H9 (cell line): ENCODE data around the gene TXLNG. TPM values are rescaled to one million over a fixed set of nuclear protein-coding genes. Genes with fewer than 3 reads are reported as not detected.
"Not testable (repeated sequence)": the region's sequence is repeated elsewhere in the genome, so short reads cannot be mapped to it uniquely, and the experiment has no call there.

Experiments
- DNase-seq: peaks from one replicate; pipeline ENCODE4 v3.0.0-alpha.2; 2017
- H2AFZ ChIP-seq: one replicate; pipeline ENCODE4 v1.6.1; 2013; ENCODE audit warnings: mild to moderate bottlenecking, low read length, control low read depth, moderate library complexity
- H2AK5ac ChIP-seq: 2 replicates; pipeline ENCODE4 v1.6.1; 2013; ENCODE audit warnings: low read length, control low read depth, mixed read lengths; ENCODE audit not compliant: insufficient read length
- H2BK120ac ChIP-seq: one replicate; pipeline ENCODE4 v1.6.1; 2013; ENCODE audit warnings: low read depth, mild to moderate bottlenecking, low read length, control low read depth, inconsistent platforms; ENCODE audit not compliant: poor library complexity, severe bottlenecking
- H2BK12ac ChIP-seq: 2 replicates; pipeline ENCODE4 v1.6.1; 2013; ENCODE audit warnings: low read length, control low read depth, mixed read lengths, low read depth; ENCODE audit not compliant: insufficient read length
- H2BK15ac ChIP-seq: 2 replicates; pipeline ENCODE4 v1.6.1; 2013; ENCODE audit warnings: low read depth, low read length, control low read depth
- H2BK20ac ChIP-seq: one replicate; pipeline ENCODE4 v1.6.1; 2013; ENCODE audit warnings: low read depth, mild to moderate bottlenecking, low read length, control low read depth, inconsistent platforms; ENCODE audit not compliant: poor library complexity, severe bottlenecking
- H2BK5ac ChIP-seq: 2 replicates; pipeline ENCODE4 v1.6.1; 2013; ENCODE audit warnings: low read length, control low read depth, mixed read lengths; ENCODE audit not compliant: insufficient read length
- H3K14ac ChIP-seq: 2 replicates; pipeline ENCODE4 v1.6.1; 2013; ENCODE audit warnings: low read length, control low read depth; ENCODE audit not compliant: insufficient read depth
- H3K18ac ChIP-seq: 2 replicates; pipeline ENCODE4 v1.6.1; 2013; ENCODE audit warnings: low read depth, mild to moderate bottlenecking, mixed read lengths, low read length, control low read depth; ENCODE audit not compliant: insufficient read length
- H3K23ac ChIP-seq: 2 replicates; pipeline ENCODE4 v1.6.1; 2013; ENCODE audit warnings: low read length, control low read depth, mixed read lengths, low read depth; ENCODE audit not compliant: insufficient read length
- H3K23me2 ChIP-seq: 2 replicates; pipeline ENCODE4 v1.6.1; 2013; ENCODE audit warnings: low read depth, mild to moderate bottlenecking, mixed read lengths, low read length, control low read depth; ENCODE audit not compliant: insufficient read length, poor library complexity, severe bottlenecking
- H3K27ac ChIP-seq: 2 replicates; pipeline ENCODE4 v1.5.1; 2013; ENCODE audit warnings: low read length, control low read depth, mixed read lengths, low read depth; ENCODE audit not compliant: insufficient read length
- H3K27me3 ChIP-seq: 2 replicates; pipeline ENCODE4 v1.6.1; 2013; ENCODE audit warnings: low read length, control low read depth, inconsistent platforms; ENCODE audit not compliant: insufficient read depth
- H3K4ac ChIP-seq: 2 replicates; pipeline ENCODE4 v1.6.1; 2013; ENCODE audit warnings: low read depth, mild to moderate bottlenecking, control low read depth, inconsistent platforms, low read length, moderate library complexity
- H3K4me1 ChIP-seq: 2 replicates; pipeline ENCODE4 v1.6.1; 2013; ENCODE audit warnings: low read length, control low read depth, inconsistent platforms; ENCODE audit not compliant: insufficient read depth
- H3K4me2 ChIP-seq: 2 replicates; pipeline ENCODE4 v1.6.1; 2013; ENCODE audit warnings: low read length, control low read depth, mixed read lengths; ENCODE audit not compliant: insufficient read length, insufficient read depth
- H3K56ac ChIP-seq: 2 replicates; pipeline ENCODE4 v1.6.1; 2013; ENCODE audit warnings: low read depth, mild to moderate bottlenecking, mixed read lengths, low read length, control low read depth; ENCODE audit not compliant: insufficient read length
- H3K79me1 ChIP-seq: 2 replicates; pipeline ENCODE4 v1.6.1; 2013; ENCODE audit warnings: low read depth, mild to moderate bottlenecking, moderate library complexity, low read length, control low read depth, inconsistent platforms; ENCODE audit not compliant: insufficient read depth, poor library complexity, severe bottlenecking
- H3K79me2 ChIP-seq: 2 replicates; pipeline ENCODE4 v1.6.1; 2013; ENCODE audit warnings: low read length, control low read depth, inconsistent platforms; ENCODE audit not compliant: insufficient read depth
- H3K9ac ChIP-seq: 2 replicates; pipeline ENCODE4 v1.6.1; 2013; ENCODE audit warnings: low read length, control low read depth, mixed read lengths; ENCODE audit not compliant: insufficient read length; ENCODE audit errors: extremely low read depth
- H3K9me3 ChIP-seq: one replicate; pipeline ENCODE4 v1.6.1; 2013; ENCODE audit warnings: low read depth, low read length, inconsistent platforms; ENCODE audit not compliant: control insufficient read depth
- H3T11ph ChIP-seq: one replicate; pipeline ENCODE4 v1.6.1; 2013; ENCODE audit warnings: mild to moderate bottlenecking, low read length, control low read depth, inconsistent platforms
- H4K20me1 ChIP-seq: one replicate; pipeline ENCODE4 v1.6.1; 2013; ENCODE audit not compliant: control insufficient read depth, insufficient read length, insufficient read depth
- H4K5ac ChIP-seq: 2 replicates; pipeline ENCODE4 v1.6.1; 2013; ENCODE audit warnings: low read depth, mild to moderate bottlenecking, mixed read lengths, low read length, control low read depth; ENCODE audit not compliant: insufficient read length
- H4K8ac ChIP-seq: replicated peaks from 2 replicates; pipeline ENCODE4 v1.6.1; 2013; ENCODE audit warnings: low read length, control low read depth, mixed read lengths, low read depth; ENCODE audit not compliant: insufficient read length
- H4K91ac ChIP-seq: 2 replicates; pipeline ENCODE4 v1.6.1; 2013; ENCODE audit warnings: low read depth, mild to moderate bottlenecking, moderate library complexity, mixed read lengths, low read length, control low read depth; ENCODE audit not compliant: insufficient read length
- H3K27ac Mint-ChIP-seq, 3 experiments: 2 replicates in 2 of 3; 3 replicates in 1 of 3; pipeline ENCODE4 v1.8.0; 2020 to 2021; ENCODE audit warnings: mixed read lengths in 3 of 3, mild to moderate bottlenecking in 1 of 3, moderate library complexity in 1 of 3
- H3K27me3 Mint-ChIP-seq: 2 replicates; pipeline ENCODE4 v1.8.0; 2021; ENCODE audit warnings: low read depth, mild to moderate bottlenecking, moderate library complexity, mixed read lengths
- H3K36me3 Mint-ChIP-seq, 3 experiments: 2 replicates in 2 of 3; 3 replicates in 1 of 3; pipeline ENCODE4 v1.8.0; 2020 to 2021; ENCODE audit warnings: low read depth in 3 of 3, mixed read lengths in 3 of 3; ENCODE audit not compliant: insufficient read depth in 1 of 3
- H3K4me1 Mint-ChIP-seq, 2 experiments: 2 replicates each; pipeline ENCODE4 v1.8.0; 2020; ENCODE audit warnings: mixed read lengths in 2 of 2
- H3K4me3 Mint-ChIP-seq, 2 experiments: 2 replicates in 1 of 2; 3 replicates in 1 of 2; pipeline ENCODE4 v1.8.0; 2020 to 2021; ENCODE audit warnings: mild to moderate bottlenecking in 2 of 2, mixed read lengths in 2 of 2, moderate library complexity in 1 of 2
- H3K9me3 Mint-ChIP-seq, 2 experiments: 2 replicates in 1 of 2; 3 replicates in 1 of 2; pipeline ENCODE4 v1.8.0; 2020; ENCODE audit warnings: mild to moderate bottlenecking in 2 of 2, mixed read lengths in 2 of 2, moderate library complexity in 1 of 2
- WGBS: extraction: QIAGEN DNeasy Blood & Tissue Kit; methylation state at CpG from one replicate; pipeline ENCODE4 v1.1.7; 2013; ENCODE audit warnings: missing lambda C conversion rate, low lambda C conversion rate, mixed read lengths; ENCODE audit not compliant: insufficient read length; ENCODE audit errors: extremely low coverage; 5-methylcytosine and 5-hydroxymethylcytosine counted together
- total RNA-seq: library from RNA; stranded (reverse); gene quantifications from 2 replicates; pipeline ENCODE4 v1.2.1, GENCODE V29; 2021
- TF ChIP-seq, protein P1 (sequence below): fragments of 200-600 bp; sonication (generic); conservative IDR thresholded peaks from 3 replicates; pipeline ENCODE4 v1.8.0; 2021; ENCODE audit warnings: antibody characterized with exemption, mild to moderate bottlenecking

TXLNG gene
- total RNA-seq, 1 experiment from 2014 or later = 90.7 TPM

DNA sequence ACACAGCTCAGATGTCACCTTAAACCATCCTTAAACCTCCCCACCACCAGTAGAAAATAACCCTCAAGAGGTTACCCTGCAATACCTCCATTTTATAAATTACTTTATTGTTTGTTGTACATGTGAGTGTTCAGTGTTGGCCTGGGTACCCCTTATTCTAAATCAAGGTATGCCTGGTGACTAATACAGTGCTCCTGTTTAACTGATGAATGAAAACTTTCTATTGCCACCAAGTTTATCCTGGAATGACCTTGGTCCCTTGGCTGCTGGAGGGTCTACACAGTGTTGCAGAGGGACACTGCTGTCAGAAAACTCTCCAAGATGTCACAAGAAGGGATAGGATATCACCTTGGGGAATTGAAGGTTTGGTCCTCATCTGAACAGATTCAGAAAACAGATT is 7.3 kb upstream of the TXLNG start:
- no peak for DNase-seq
- no peaks in the 10 kb centered on the region for H3K23me2 ChIP-seq
- no peak overlapping the region for H2AK5ac ChIP-seq
- H3K9me3 Mint-ChIP-seq = peaks cover 0 to 2% of the 10 kb centered on the region in 2 experiments; a peak in 2 of 5 replicates
- H2BK5ac ChIP-seq = no peak overlapping the region
- H2BK15ac ChIP-seq = no peak overlapping the region
- no peak overlapping the region for H3K4me2 ChIP-seq
- no peaks in the 10 kb centered on the region for H3K79me2 ChIP-seq
- H3T11ph ChIP-seq = no peak overlapping the region
- H3K9ac ChIP-seq = no peak overlapping the region
- no peak overlapping the region for H3K4me3 Mint-ChIP-seq
- TF ChIP-seq, protein P1, sequence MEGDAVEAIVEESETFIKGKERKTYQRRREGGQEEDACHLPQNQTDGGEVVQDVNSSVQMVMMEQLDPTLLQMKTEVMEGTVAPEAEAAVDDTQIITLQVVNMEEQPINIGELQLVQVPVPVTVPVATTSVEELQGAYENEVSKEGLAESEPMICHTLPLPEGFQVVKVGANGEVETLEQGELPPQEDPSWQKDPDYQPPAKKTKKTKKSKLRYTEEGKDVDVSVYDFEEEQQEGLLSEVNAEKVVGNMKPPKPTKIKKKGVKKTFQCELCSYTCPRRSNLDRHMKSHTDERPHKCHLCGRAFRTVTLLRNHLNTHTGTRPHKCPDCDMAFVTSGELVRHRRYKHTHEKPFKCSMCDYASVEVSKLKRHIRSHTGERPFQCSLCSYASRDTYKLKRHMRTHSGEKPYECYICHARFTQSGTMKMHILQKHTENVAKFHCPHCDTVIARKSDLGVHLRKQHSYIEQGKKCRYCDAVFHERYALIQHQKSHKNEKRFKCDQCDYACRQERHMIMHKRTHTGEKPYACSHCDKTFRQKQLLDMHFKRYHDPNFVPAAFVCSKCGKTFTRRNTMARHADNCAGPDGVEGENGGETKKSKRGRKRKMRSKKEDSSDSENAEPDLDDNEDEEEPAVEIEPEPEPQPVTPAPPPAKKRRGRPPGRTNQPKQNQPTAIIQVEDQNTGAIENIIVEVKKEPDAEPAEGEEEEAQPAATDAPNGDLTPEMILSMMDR = no peak
- H3K36me3 Mint-ChIP-seq = peaks cover 0 to 8% (median 1%) of the 10 kb centered on the region in 3 experiments; a peak in 5 of 7 replicates
- no peak overlapping the region for H3K14ac ChIP-seq
- no peak overlapping the region for H2AFZ ChIP-seq
- H3K27ac ChIP-seq = no peak overlapping the region
- H2BK120ac ChIP-seq = no peak overlapping the region
- no peak overlapping the region for H3K56ac ChIP-seq
- peak overlapping the region in 2 of 3 experiments; percentile 28 to 65; a peak in 2 of 7 replicates for H3K27ac Mint-ChIP-seq
- H2BK12ac ChIP-seq = no peak overlapping the region
- no peak overlapping the region for H3K4ac ChIP-seq
- H4K8ac ChIP-seq = no peak overlapping the region
- no peak overlapping the region for H2BK20ac ChIP-seq
- no peak overlapping the region for H4K5ac ChIP-seq
- H3K79me1 ChIP-seq = no peaks in the 10 kb centered on the region
- H3K18ac ChIP-seq = no peak overlapping the region
- H3K4me1 ChIP-seq = no peaks in the 10 kb centered on the region; the same call in 1 of the 2 replicates
- no peak overlapping the region for H4K91ac ChIP-seq
- no peaks in the 10 kb centered on the region for H4K20me1 ChIP-seq
- H3K4me1 Mint-ChIP-seq = peaks cover 0 to 2% of the 10 kb centered on the region in 2 experiments; a peak in 1 of 4 replicates
- H3K27me3 Mint-ChIP-seq = no peaks in the 10 kb centered on the region
- H3K23ac ChIP-seq = no peak overlapping the region
- H3K9me3 ChIP-seq = no peaks in the 10 kb centered on the region
- H3K27me3 ChIP-seq = no peaks in the 10 kb centered on the region

DNA sequence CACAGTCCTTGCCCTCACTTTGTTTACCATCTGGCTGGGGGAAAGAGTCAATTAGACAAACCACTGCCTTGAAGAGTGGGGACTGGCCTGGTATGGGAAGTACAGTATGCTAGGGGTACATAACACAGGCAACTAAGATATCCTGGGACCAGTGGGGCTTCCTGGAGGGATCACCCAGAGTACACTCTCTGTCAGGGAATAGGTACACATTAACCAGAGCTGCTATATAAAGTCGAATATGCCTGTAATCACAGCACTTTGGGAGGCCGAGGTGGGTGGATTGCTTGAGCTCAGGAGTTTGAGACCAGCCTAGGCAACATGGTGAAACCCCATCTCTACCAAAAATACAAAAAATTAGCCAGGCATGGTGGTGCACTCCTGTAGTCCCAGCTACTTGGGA is 6.5 kb upstream of the TXLNG start:
- H3K9ac ChIP-seq, H3K23me2 ChIP-seq, H3K4me1 Mint-ChIP-seq, H3T11ph ChIP-seq, H3K79me2 ChIP-seq, H3K27ac ChIP-seq, H3K9me3 ChIP-seq, H3K79me1 ChIP-seq, H4K8ac ChIP-seq, H4K20me1 ChIP-seq, H3K23ac ChIP-seq, H2AK5ac ChIP-seq, H4K91ac ChIP-seq, H3K27me3 ChIP-seq, H3K56ac ChIP-seq, H3K9me3 Mint-ChIP-seq, H2BK15ac ChIP-seq, H3K4me1 ChIP-seq, H2BK120ac ChIP-seq, H3K27me3 Mint-ChIP-seq, H2BK20ac ChIP-seq, DNase-seq, H4K5ac ChIP-seq, H3K4ac ChIP-seq, H2BK12ac ChIP-seq, H3K18ac ChIP-seq, H3K4me2 ChIP-seq, H2BK5ac ChIP-seq, H3K36me3 Mint-ChIP-seq, H3K4me3 Mint-ChIP-seq, H2AFZ ChIP-seq, H3K14ac ChIP-seq: not testable (repeated sequence)
- whole genome bisulfite sequencing = no CpG with 5 or more reads among the region's 2 CpGs
- H3K27ac Mint-ChIP-seq = peak overlapping the region in 2 of 3 experiments; percentile 76 to 92; a peak in 2 of 7 replicates
